GM23338 (cell line): ENCODE data around the gene EIF4G3. TPM values are rescaled to one million over a fixed set of nuclear protein-coding genes. Genes with fewer than 3 reads are reported as not detected.
"Not testable (repeated sequence)": the region's sequence is repeated elsewhere in the genome, so short reads cannot be mapped to it uniquely, and the experiment has no call there.

Source experiments
- ATAC-seq: fragments of 200-7000 bp; cut with Tn5 transposase; 3 replicates; pipeline ENCODE4 v1.9.1; 2020
- DNase-seq: peaks from one replicate; pipeline ENCODE4 v3.0.0-alpha.2; 2015; ENCODE audit warnings: low spot score
- H2AFZ ChIP-seq: fragments of 200-600 bp; sonication (generic); 2 replicates; pipeline ENCODE4 v1.8.0; 2016; ENCODE audit warnings: antibody characterized with exemption, mild to moderate bottlenecking, moderate library complexity
- H3F3A ChIP-seq: fragments of 200-600 bp; sonication (generic); replicated peaks from 2 replicates; pipeline ENCODE4 v1.8.0; 2017; ENCODE audit warnings: antibody characterized with exemption, mixed run types, low read depth
- H3K27ac ChIP-seq: fragments of 200-600 bp; sonication (generic); 2 replicates; pipeline ENCODE4 v1.6.1; 2016; ENCODE audit warnings: low read depth
- H3K27me3 ChIP-seq: fragments of 200-600 bp; sonication (generic); 2 replicates; pipeline ENCODE4 v1.8.0; 2016; ENCODE audit warnings: mild to moderate bottlenecking, mixed run types, moderate library complexity; ENCODE audit not compliant: insufficient read depth
- H3K36me3 ChIP-seq: fragments of 200-600 bp; sonication (generic); 2 replicates; pipeline ENCODE4 v1.8.0; 2016; ENCODE audit warnings: mild to moderate bottlenecking; ENCODE audit not compliant: insufficient read depth
- H3K4me1 ChIP-seq: fragments of 200-600 bp; sonication (generic); 2 replicates; pipeline ENCODE4 v1.8.0; 2016; ENCODE audit warnings: mild to moderate bottlenecking, moderate library complexity; ENCODE audit not compliant: insufficient read depth
- H3K4me2 ChIP-seq: fragments of 200-600 bp; sonication (generic); 2 replicates; pipeline ENCODE4 v1.7.1; 2017; ENCODE audit warnings: mixed run types
- H3K4me3 ChIP-seq: fragments of 200-600 bp; sonication (generic); 2 replicates; pipeline ENCODE4 v1.6.1; 2016; ENCODE audit warnings: mixed run types
- H3K79me2 ChIP-seq: fragments of 200-600 bp; sonication (generic); replicated peaks from 2 replicates; pipeline ENCODE4 v1.8.0; 2017; ENCODE audit warnings: mild to moderate bottlenecking; ENCODE audit not compliant: insufficient read depth
- H3K9me2 ChIP-seq: fragments of 200-600 bp; sonication (generic); 2 replicates; pipeline ENCODE4 v1.8.0; 2017; ENCODE audit not compliant: insufficient read depth
- H4K20me1 ChIP-seq: fragments of 200-600 bp; sonication (generic); replicated peaks from 2 replicates; pipeline ENCODE4 v1.8.0; 2017; ENCODE audit warnings: mild to moderate bottlenecking; ENCODE audit not compliant: insufficient read depth
- H3K27ac Mint-ChIP-seq: 2 replicates; pipeline ENCODE4 v1.8.0; 2020; ENCODE audit warnings: inconsistent platforms, mild to moderate bottlenecking, moderate library complexity, mixed read lengths
- H3K27me3 Mint-ChIP-seq: 3 replicates; pipeline ENCODE4 v1.8.0; 2022; ENCODE audit warnings: low read depth, mild to moderate bottlenecking, moderate library complexity, mixed read lengths, inconsistent platforms; ENCODE audit not compliant: insufficient read depth, poor library complexity
- H3K36me3 Mint-ChIP-seq: 3 replicates; pipeline ENCODE4 v1.8.0; 2021; ENCODE audit warnings: low read depth, mild to moderate bottlenecking, inconsistent platforms, moderate library complexity, mixed read lengths
- H3K4me1 Mint-ChIP-seq: 3 replicates; pipeline ENCODE4 v1.8.0; 2020; ENCODE audit warnings: mild to moderate bottlenecking, inconsistent platforms, mixed read lengths
- H3K4me3 Mint-ChIP-seq: 3 replicates; pipeline ENCODE4 v1.8.0; 2021; ENCODE audit warnings: moderate library complexity, mild to moderate bottlenecking, inconsistent platforms, mixed read lengths
- H3K9me3 Mint-ChIP-seq: 3 replicates; pipeline ENCODE4 v1.8.0; 2020; ENCODE audit warnings: moderate library complexity, mild to moderate bottlenecking, inconsistent platforms, mixed read lengths
- POLR2AphosphoS5 ChIP-seq: IDR thresholded peaks from 2 replicates; pipeline ENCODE4 v1.6.1; 2016; ENCODE audit warnings: antibody characterized with exemption, low read depth
- ZNF114 ChIP-seq: fragments of 250-450 bp; sonication (Bioruptor Pico); IDR thresholded peaks from 2 replicates; pipeline ENCODE4 v1.5.0; 2020; ENCODE audit warnings: mild to moderate bottlenecking, moderate library complexity
- ZNF331 ChIP-seq: fragments of 250-450 bp; sonication (Bioruptor Pico); IDR thresholded peaks from 2 replicates; pipeline ENCODE4 v1.5.0; 2020; ENCODE audit warnings: low read depth, mild to moderate bottlenecking, moderate library complexity
- polyA plus RNA-seq: library from polyadenylated mRNA; unstranded; fragments of >200 nt; fragmentation: Nextera tagmentation; extraction: Ambion mirVana; gene quantifications from 2 replicates; pipeline ENCODE4 v1.2.1, GENCODE V29; 2016
- total RNA-seq: library from RNA; depleted of rRNA; stranded (reverse); fragments of >200 nt; shearing (Covaris generic); gene quantifications from 2 replicates; pipeline ENCODE4 v1.2.3, GENCODE V29; 2014
- TF ChIP-seq, protein P1 (sequence below): fragments of 250-450 bp; sonication (Bioruptor Pico); IDR thresholded peaks from 2 replicates; pipeline ENCODE4 v1.5.0; 2020; ENCODE audit warnings: mild to moderate bottlenecking, moderate library complexity
- TF ChIP-seq, protein P2 (sequence below): IDR thresholded peaks from 2 replicates; pipeline ENCODE4 v1.6.1; 2016; ENCODE audit warnings: antibody characterized with exemption
- TF ChIP-seq, protein P3 (sequence below), 2 experiments: fragments of 200-600 bp in 1 of 2; sonication (generic) in 1 of 2; conservative IDR thresholded peaks; 2 replicates each; pipeline versions ENCODE4 v1.5.1 to v1.6.1; 2016 to 2017; ENCODE audit warnings: antibody characterized with exemption in 2 of 2, low read depth in 2 of 2, mild to moderate bottlenecking in 2 of 2, moderate library complexity in 1 of 2

Gene EIF4G3
- total and polyA plus RNA-seq, 2 experiments from 2014 or later = 37.9 to 68.1 TPM

DNA sequence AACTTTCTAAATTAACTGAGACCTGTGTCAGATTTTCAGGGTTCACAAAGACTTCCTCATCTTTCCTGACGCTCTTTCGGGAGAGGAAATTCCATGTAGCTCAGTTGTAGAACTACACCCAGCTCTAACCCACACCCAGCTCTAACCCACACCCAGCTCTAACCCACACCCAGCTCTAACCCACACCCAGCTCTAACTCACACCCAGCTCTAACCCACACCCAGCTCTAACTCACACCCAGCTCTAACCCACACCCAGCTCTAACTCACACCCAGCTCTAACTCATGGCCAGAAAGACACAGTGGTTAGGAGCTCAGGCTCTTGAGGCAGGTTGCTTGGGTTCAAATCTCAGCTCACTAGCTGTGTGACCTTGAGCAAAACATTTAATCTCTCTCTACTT lies 14.1 kb upstream of the EIF4G3 start:
- ATAC-seq = peak; percentile 21; the same call in 2 of the 3 replicates
- TF ChIP-seq POLR2AphosphoS5 = peak; percentile 65
- H3K79me2 ChIP-seq, H2AFZ ChIP-seq, H3K4me1 ChIP-seq, H3K4me3 Mint-ChIP-seq, H3K4me3 ChIP-seq, H3K4me1 Mint-ChIP-seq, H3K9me3 Mint-ChIP-seq, H3F3A ChIP-seq, H3K27ac Mint-ChIP-seq, H3K9me2 ChIP-seq, H3K36me3 ChIP-seq, H3K27ac ChIP-seq, DNase-seq, H3K36me3 Mint-ChIP-seq, H3K4me2 ChIP-seq, H4K20me1 ChIP-seq: not testable (repeated sequence)
- peaks cover 92% of the 10 kb centered on the region for H3K27me3 ChIP-seq
- peaks cover 89% of the 10 kb centered on the region for H3K27me3 Mint-ChIP-seq

DNA sequence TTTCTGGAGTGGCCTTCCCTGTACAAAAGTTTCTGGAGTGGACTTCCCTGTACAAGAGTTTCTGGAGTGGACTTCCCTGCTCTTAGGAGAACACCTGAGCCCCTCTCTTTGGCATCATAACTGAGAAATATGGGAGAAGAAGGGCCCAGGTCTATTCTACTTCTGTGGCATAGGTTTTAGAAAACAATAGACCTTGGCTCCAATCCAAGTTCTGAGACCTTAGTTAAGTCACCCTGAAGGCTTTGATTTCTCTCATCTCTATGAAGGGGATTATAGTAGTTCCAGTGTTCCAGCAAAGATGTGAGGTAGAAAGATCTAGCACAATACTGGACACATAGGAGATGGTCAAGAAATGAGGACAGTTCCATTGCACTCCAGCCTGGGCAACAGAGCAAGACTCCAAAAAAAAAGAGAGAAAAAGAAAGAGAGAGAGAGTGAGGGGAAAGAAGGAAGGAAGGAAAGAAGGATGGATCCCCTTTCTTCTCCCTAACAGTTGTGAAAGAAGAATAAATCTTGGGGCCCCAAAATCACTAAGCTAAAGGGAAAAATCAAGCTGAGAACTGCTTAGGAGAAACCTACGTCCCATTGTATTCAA lies 13.3 kb upstream of the EIF4G3 start:
- no peak for DNase-seq
- no peak overlapping the region for H3K27ac Mint-ChIP-seq
- H3K9me3 Mint-ChIP-seq = no peaks in the 10 kb centered on the region
- H3K4me1 ChIP-seq = no peaks in the 10 kb centered on the region; the same call in 1 of the 2 replicates
- no peaks in the 10 kb centered on the region for H3K36me3 ChIP-seq
- H3K4me2 ChIP-seq = no peak overlapping the region
- no peaks in the 10 kb centered on the region for H3K79me2 ChIP-seq
- no peaks in the 10 kb centered on the region for H3K36me3 Mint-ChIP-seq
- H3K27me3 Mint-ChIP-seq = peaks cover 87% of the 10 kb centered on the region
- H4K20me1 ChIP-seq = peaks cover 3% of the 10 kb centered on the region
- H3K9me2 ChIP-seq = no peaks in the 10 kb centered on the region
- ATAC-seq = no peak
- peaks cover 100% of the 10 kb centered on the region for H3K27me3 ChIP-seq
- no peak overlapping the region for H2AFZ ChIP-seq
- no peaks in the 10 kb centered on the region for H3F3A ChIP-seq
- TF ChIP-seq, protein P1, sequence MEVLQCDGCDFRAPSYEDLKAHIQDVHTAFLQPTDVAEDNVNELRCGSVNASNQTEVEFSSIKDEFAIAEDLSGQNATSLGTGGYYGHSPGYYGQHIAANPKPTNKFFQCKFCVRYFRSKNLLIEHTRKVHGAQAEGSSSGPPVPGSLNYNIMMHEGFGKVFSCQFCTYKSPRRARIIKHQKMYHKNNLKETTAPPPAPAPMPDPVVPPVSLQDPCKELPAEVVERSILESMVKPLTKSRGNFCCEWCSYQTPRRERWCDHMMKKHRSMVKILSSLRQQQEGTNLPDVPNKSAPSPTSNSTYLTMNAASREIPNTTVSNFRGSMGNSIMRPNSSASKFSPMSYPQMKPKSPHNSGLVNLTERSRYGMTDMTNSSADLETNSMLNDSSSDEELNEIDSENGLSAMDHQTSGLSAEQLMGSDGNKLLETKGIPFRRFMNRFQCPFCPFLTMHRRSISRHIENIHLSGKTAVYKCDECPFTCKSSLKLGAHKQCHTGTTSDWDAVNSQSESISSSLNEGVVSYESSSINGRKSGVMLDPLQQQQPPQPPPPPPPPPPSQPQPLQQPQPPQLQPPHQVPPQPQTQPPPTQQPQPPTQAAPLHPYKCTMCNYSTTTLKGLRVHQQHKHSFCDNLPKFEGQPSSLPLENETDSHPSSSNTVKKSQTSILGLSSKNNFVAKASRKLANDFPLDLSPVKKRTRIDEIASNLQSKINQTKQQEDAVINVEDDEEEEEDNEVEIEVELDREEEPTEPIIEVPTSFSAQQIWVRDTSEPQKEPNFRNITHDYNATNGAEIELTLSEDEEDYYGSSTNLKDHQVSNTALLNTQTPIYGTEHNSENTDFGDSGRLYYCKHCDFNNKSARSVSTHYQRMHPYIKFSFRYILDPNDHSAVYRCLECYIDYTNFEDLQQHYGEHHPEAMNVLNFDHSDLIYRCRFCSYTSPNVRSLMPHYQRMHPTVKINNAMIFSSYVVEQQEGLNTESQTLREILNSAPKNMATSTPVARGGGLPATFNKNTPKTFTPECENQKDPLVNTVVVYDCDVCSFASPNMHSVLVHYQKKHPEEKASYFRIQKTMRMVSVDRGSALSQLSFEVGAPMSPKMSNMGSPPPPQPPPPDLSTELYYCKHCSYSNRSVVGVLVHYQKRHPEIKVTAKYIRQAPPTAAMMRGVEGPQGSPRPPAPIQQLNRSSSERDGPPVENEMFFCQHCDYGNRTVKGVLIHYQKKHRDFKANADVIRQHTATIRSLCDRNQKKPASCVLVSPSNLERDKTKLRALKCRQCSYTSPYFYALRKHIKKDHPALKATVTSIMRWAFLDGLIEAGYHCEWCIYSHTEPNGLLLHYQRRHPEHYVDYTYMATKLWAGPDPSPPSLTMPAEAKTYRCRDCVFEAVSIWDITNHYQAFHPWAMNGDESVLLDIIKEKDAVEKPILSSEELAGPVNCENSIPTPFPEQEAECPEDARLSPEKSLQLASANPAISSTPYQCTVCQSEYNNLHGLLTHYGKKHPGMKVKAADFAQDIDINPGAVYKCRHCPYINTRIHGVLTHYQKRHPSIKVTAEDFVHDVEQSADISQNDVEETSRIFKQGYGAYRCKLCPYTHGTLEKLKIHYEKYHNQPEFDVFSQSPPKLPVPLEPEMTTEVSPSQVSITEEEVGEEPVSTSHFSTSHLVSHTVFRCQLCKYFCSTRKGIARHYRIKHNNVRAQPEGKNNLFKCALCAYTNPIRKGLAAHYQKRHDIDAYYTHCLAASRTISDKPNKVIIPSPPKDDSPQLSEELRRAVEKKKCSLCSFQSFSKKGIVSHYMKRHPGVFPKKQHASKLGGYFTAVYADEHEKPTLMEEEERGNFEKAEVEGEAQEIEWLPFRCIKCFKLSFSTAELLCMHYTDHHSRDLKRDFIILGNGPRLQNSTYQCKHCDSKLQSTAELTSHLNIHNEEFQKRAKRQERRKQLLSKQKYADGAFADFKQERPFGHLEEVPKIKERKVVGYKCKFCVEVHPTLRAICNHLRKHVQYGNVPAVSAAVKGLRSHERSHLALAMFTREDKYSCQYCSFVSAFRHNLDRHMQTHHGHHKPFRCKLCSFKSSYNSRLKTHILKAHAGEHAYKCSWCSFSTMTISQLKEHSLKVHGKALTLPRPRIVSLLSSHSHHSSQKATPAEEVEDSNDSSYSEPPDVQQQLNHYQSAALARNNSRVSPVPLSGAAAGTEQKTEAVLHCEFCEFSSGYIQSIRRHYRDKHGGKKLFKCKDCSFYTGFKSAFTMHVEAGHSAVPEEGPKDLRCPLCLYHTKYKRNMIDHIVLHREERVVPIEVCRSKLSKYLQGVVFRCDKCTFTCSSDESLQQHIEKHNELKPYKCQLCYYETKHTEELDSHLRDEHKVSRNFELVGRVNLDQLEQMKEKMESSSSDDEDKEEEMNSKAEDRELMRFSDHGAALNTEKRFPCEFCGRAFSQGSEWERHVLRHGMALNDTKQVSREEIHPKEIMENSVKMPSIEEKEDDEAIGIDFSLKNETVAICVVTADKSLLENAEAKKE (CRISPR knock-in tag) = no peak
- TF ChIP-seq ZNF331 (CRISPR knock-in tag) (no peak), ZNF114 (CRISPR knock-in tag) (no peak)
- TF ChIP-seq, protein P2, sequence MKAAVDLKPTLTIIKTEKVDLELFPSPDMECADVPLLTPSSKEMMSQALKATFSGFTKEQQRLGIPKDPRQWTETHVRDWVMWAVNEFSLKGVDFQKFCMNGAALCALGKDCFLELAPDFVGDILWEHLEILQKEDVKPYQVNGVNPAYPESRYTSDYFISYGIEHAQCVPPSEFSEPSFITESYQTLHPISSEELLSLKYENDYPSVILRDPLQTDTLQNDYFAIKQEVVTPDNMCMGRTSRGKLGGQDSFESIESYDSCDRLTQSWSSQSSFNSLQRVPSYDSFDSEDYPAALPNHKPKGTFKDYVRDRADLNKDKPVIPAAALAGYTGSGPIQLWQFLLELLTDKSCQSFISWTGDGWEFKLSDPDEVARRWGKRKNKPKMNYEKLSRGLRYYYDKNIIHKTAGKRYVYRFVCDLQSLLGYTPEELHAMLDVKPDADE = no peak
- TF ChIP-seq, protein P3, sequence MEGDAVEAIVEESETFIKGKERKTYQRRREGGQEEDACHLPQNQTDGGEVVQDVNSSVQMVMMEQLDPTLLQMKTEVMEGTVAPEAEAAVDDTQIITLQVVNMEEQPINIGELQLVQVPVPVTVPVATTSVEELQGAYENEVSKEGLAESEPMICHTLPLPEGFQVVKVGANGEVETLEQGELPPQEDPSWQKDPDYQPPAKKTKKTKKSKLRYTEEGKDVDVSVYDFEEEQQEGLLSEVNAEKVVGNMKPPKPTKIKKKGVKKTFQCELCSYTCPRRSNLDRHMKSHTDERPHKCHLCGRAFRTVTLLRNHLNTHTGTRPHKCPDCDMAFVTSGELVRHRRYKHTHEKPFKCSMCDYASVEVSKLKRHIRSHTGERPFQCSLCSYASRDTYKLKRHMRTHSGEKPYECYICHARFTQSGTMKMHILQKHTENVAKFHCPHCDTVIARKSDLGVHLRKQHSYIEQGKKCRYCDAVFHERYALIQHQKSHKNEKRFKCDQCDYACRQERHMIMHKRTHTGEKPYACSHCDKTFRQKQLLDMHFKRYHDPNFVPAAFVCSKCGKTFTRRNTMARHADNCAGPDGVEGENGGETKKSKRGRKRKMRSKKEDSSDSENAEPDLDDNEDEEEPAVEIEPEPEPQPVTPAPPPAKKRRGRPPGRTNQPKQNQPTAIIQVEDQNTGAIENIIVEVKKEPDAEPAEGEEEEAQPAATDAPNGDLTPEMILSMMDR (conservative IDR thresholded peaks at IDR 0.05; ENCODE audit: low read depth in 2 of 2) = no peak
- no peak overlapping the region for H3K4me3 Mint-ChIP-seq
- H3K4me3 ChIP-seq = no peak overlapping the region
- H3K27ac ChIP-seq = no peak overlapping the region
- no peaks in the 10 kb centered on the region for H3K4me1 Mint-ChIP-seq
